M059J (cell line): ENCODE data around the gene RAPGEF6. TPM values are rescaled to one million over a fixed set of nuclear protein-coding genes. Genes with fewer than 3 reads are reported as not detected.
"Not testable (repeated sequence)": the region's sequence is repeated elsewhere in the genome, so short reads cannot be mapped to it uniquely, and the experiment has no call there.

Experiments
- DNase-seq: peaks from one replicate; pipeline ENCODE4 v3.0.0-alpha.2; 2012; ENCODE audit warnings: low read depth
- total RNA-seq: library from RNA; depleted of rRNA; stranded (reverse); fragments of >200 nt; shearing (Covaris generic); gene quantifications from 2 replicates; pipeline ENCODE4 v1.2.3, GENCODE V29; 2014

RAPGEF6 gene
- total RNA-seq, 1 experiment from 2014 or later = 8.6 TPM

GRCh38 chr5:131436081-131436480 lies 198.9 kb downstream of the RAPGEF6 start:
- DNase-seq = no peak

- no peak for DNase-seq
Observed at GRCh38 chr5:131433109-131433508, 201.9 kb downstream of the RAPGEF6 start.

GRCh38 chr5:131431794-131432193 lies 203.2 kb downstream of the RAPGEF6 start:
- no peak for DNase-seq

- peak; percentile 50 for DNase-seq
Observed at GRCh38 chr5:131430794-131431193, 204.2 kb downstream of the RAPGEF6 start.

GRCh38 chr5:131426011-131426410 lies 209.0 kb downstream of the RAPGEF6 start:
- no peak for DNase-seq

GRCh38 chr5:131423056-131423455 lies 212.0 kb downstream of the RAPGEF6 start:
- peak; percentile 28 for DNase-seq

- no peak for DNase-seq
Observed at GRCh38 chr5:131419877-131420276, 215.2 kb downstream of the RAPGEF6 start.

- DNase-seq = no peak
Observed at GRCh38 chr5:131418846-131419245, 216.2 kb downstream of the RAPGEF6 start.

GRCh38 chr5:131417240-131417869 lies 217.7 kb downstream of the RAPGEF6 start:
- DNase-seq = peak; percentile 69

- DNase-seq = no peak
Observed at GRCh38 chr5:131416729-131417128, 218.3 kb downstream of the RAPGEF6 start.

GRCh38 chr5:131413605-131414559 lies 221.1 kb downstream of the RAPGEF6 start:
- no peak for DNase-seq

GRCh38 chr5:131406975-131407638 lies 227.9 kb downstream of the RAPGEF6 start:
- DNase-seq = no peak

GRCh38 chr5:131406076-131406475 lies 229.0 kb downstream of the RAPGEF6 start:
- no peak for DNase-seq

- DNase-seq = no peak
Observed at GRCh38 chr5:131405674-131406073, 229.4 kb downstream of the RAPGEF6 start.

GRCh38 chr5:131400585-131400984 lies 234.4 kb downstream of the RAPGEF6 start:
- DNase-seq = no peak

- not testable (repeated sequence) for DNase-seq
Observed at GRCh38 chr5:131399007-131399406, 236.0 kb downstream of the RAPGEF6 start.

- DNase-seq = no peak
Observed at GRCh38 chr5:131396630-131397273, 238.3 kb downstream of the RAPGEF6 start.

- no peak for DNase-seq
Observed at GRCh38 chr5:131396015-131396414, 239.0 kb downstream of the RAPGEF6 start.

- DNase-seq = no peak
Observed at GRCh38 chr5:131394128-131394527, 240.9 kb downstream of the RAPGEF6 start.

GRCh38 chr5:131393498-131393968 lies 241.5 kb downstream of the RAPGEF6 start:
- DNase-seq = no peak

- no peak for DNase-seq
Observed at GRCh38 chr5:131392466-131393095, 242.4 kb downstream of the RAPGEF6 start.
